T-helper 17 cell (primary cell): Measurements from ENCODE around the gene HIVEP3. TPM values are rescaled to one million over a fixed set of nuclear protein-coding genes. Genes with fewer than 3 reads are reported as not detected.

ENCODE experiments used
- ATAC-seq: fragments of 150-1000 bp; cut with Tn5 transposase; 2 replicates; pipeline ENCODE4 v1.10.0; 2021; ENCODE audit warnings: mild to moderate bottlenecking, moderate library complexity
- DNase-seq, 3 donors: peaks; one replicate each; pipeline versions ENCODE4 v3.0.0 to v3.0.0-alpha.2; 2020 to 2021
- H3K9me3 ChIP-seq: one replicate; pipeline ENCODE4 v1.7.0; 2013; ENCODE audit warnings: low read length, mild to moderate bottlenecking; ENCODE audit not compliant: control insufficient read depth, poor library complexity, severe bottlenecking
- H3K27ac Mint-ChIP-seq: one replicate; pipeline ENCODE4 v1.8.0; 2022; ENCODE audit warnings: mild to moderate bottlenecking, moderate library complexity, mixed read lengths
- H3K27me3 Mint-ChIP-seq: one replicate; pipeline ENCODE4 v1.8.0; 2022; ENCODE audit warnings: mixed read lengths
- H3K36me3 Mint-ChIP-seq: one replicate; pipeline ENCODE4 v1.8.0; 2022; ENCODE audit warnings: low read depth, mixed read lengths
- H3K4me1 Mint-ChIP-seq: one replicate; pipeline ENCODE4 v1.8.0; 2022; ENCODE audit warnings: mild to moderate bottlenecking, mixed read lengths
- H3K4me3 Mint-ChIP-seq: one replicate; pipeline ENCODE4 v1.8.0; 2022; ENCODE audit warnings: mild to moderate bottlenecking, moderate library complexity, mixed read lengths
- total RNA-seq, 4 donors: library from RNA in 2 of 4; stranded (reverse) in 2 of 4; gene quantifications; one replicate each; pipeline ENCODE4 v1.2.3 and lab custom pipeline; 2022 to 2026

HIVEP3 gene
- total RNA-seq, 2 donors from 2014 or later = 11.1 to 13.9 TPM

GRCh38 chr1:41518471-41518870 lies 400.3 kb downstream of the HIVEP3 start:
- H3K9me3 ChIP-seq = no peaks in the 10 kb centered on the region
- no peak overlapping the region for H3K4me3 Mint-ChIP-seq
- DNase-seq (no peak), ATAC-seq (no peak)
- H3K27me3 Mint-ChIP-seq = no peaks in the 10 kb centered on the region
- H3K4me1 Mint-ChIP-seq = peaks cover 19% of the 10 kb centered on the region
- peaks cover 7% of the 10 kb centered on the region for H3K36me3 Mint-ChIP-seq
- no peak overlapping the region for H3K27ac Mint-ChIP-seq

GRCh38 chr1:41517062-41517438 lies 401.7 kb downstream of the HIVEP3 start:
- no peaks in the 10 kb centered on the region for H3K27me3 Mint-ChIP-seq
- no peaks in the 10 kb centered on the region for H3K9me3 ChIP-seq
- peaks cover 6% of the 10 kb centered on the region for H3K36me3 Mint-ChIP-seq
- H3K4me1 Mint-ChIP-seq = peaks cover 15% of the 10 kb centered on the region
- ATAC-seq = no peak
- no peak for DNase-seq
- H3K27ac Mint-ChIP-seq = no peak overlapping the region
- H3K4me3 Mint-ChIP-seq = peak overlapping the region; percentile 77

DNA sequence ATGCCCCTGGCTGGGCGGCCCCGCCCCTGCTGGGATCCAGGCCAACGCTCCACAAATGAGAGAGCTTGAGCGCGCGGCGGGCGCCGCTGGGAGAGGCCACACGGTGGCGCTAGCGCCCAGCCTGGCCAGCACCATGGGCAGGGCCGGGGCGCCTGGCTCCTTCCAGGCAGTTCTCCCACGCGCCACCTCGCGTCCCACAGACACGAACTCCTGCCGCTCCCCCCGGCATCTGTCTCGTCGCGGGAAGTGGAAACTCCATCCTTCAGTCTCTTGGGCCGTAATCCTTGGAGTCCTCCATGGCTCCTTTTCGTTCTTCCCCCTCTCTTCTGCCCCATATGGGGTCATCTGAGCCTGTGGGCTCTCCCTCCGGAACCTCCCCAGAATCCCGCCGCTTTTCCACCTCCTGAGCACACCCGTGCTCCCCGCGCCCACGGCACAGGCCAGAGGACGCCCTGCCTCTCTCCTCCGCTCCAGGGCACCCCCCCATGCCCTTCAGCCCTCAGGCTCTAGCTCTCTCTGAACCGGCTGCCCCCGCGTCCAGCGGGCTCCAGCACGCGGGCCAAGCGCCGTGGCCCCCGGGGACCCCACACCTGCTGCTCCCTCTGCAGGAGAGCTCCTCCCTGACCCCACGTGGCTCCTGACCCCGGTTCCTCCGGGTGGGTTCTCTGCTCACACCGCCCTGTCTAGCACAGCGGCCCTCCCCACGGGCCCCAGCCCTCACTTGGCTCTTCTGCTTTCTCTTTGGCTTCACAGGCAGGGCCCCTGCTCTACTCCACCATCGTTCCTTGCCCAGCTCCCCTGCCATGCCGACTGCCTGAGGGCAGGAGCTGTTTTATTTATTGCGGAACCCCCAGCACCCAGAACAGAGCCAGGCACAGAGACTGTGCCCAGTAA lies 402.3 kb downstream of the HIVEP3 start:
- H3K4me3 Mint-ChIP-seq = peak overlapping the region; percentile 77
- ATAC-seq = peak; percentile 95
- no peak overlapping the region for H3K27ac Mint-ChIP-seq
- peak; percentile 24 to 67 (median 36) for DNase-seq
- H3K9me3 ChIP-seq = no peaks in the 10 kb centered on the region
- no peaks in the 10 kb centered on the region for H3K27me3 Mint-ChIP-seq
- H3K4me1 Mint-ChIP-seq = peaks cover 15% of the 10 kb centered on the region
- peaks cover 9% of the 10 kb centered on the region for H3K36me3 Mint-ChIP-seq

DNA sequence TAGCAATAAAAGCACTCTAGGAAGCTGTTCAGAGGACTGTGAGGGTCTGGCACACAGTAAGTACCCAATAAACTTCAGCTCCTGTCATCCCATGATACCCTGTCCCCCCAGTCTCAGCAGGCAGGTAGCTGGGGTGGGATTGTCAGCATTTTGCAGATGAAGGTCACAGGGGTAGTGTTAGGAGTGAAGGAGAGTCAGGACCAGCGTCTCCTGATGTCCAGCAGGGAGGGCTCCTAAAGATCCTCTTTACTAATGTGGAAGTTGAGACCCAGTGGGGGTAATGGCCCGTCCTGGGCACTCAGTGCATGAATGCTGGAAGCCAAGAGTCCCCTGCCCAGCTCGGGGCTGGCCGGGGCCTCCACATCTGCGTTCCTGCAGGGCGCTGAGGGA lies 402.9 kb downstream of the HIVEP3 start:
- H3K36me3 Mint-ChIP-seq = peaks cover 9% of the 10 kb centered on the region

DNA sequence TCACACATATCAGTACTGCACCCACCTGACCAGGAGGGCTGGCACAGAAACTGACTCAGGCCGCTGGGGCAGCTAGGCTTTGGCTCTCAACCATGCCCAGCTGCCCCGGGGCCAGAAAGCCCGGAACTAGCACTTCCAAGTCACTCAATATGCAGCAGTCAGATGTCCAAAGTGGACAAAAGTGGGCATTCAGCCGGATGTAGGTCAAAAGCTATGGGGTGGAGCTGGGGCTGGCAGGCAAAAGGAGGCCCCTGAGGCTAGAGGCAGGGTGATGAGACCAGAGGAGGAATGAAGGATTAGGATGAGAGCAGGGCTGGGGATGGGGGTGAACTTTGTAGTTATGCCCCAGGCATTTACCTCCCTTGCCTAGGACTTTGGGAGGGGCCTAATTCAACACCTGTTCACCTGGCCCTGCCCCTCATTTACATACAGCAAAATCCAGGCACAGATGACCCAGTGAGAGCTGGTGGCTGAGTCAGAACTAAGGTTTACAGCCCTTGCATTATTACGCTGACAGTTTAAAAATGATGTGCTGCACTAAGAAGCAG lies 403.5 kb downstream of the HIVEP3 start:
- Mint-ChIP-seq H3K27ac (no peak overlapping the region), H3K4me3 (no peak overlapping the region), H3K27me3 (no peaks in the 10 kb centered on the region), H3K36me3 (peaks cover 9% of the 10 kb centered on the region), H3K4me1 (peaks cover 15% of the 10 kb centered on the region)
- H3K9me3 ChIP-seq = no peaks in the 10 kb centered on the region
- ATAC-seq (no peak), DNase-seq (no peak)

More for the DNA sequence above, 402.9 kb downstream of the HIVEP3 start:
- no peaks in the 10 kb centered on the region for H3K27me3 Mint-ChIP-seq
- peaks cover 15% of the 10 kb centered on the region for H3K4me1 Mint-ChIP-seq
- no peak overlapping the region for H3K4me3 Mint-ChIP-seq
- H3K27ac Mint-ChIP-seq = no peak overlapping the region
- ATAC-seq = no peak
- DNase-seq = no peak
- no peaks in the 10 kb centered on the region for H3K9me3 ChIP-seq

DNA sequence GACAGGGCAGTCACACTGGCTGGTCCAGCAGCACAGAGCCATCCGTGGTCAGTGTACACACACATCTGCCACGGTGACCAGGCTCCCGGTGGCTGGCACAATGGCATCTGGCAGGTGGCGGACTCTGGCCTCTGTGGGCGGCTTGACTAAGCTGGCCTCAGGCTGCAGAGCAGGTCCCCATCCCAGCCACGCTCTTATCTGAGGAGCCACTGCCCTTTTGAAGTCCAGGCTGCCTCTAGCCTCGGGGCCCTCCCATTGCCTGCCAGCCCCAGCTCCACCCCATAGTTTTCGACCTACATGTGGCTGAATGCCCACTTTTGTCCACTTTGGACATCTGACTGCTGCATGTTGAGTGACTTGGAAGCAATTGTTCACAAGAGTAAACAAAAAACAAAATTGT lies 404.3 kb downstream of the HIVEP3 start:
- ATAC-seq (no peak), DNase-seq (no peak)
- Mint-ChIP-seq H3K36me3 (peaks cover 7% of the 10 kb centered on the region), H3K4me1 (peaks cover 12% of the 10 kb centered on the region), H3K27ac (no peak overlapping the region), H3K4me3 (no peak overlapping the region), H3K27me3 (no peaks in the 10 kb centered on the region)
- H3K9me3 ChIP-seq = no peaks in the 10 kb centered on the region

DNA sequence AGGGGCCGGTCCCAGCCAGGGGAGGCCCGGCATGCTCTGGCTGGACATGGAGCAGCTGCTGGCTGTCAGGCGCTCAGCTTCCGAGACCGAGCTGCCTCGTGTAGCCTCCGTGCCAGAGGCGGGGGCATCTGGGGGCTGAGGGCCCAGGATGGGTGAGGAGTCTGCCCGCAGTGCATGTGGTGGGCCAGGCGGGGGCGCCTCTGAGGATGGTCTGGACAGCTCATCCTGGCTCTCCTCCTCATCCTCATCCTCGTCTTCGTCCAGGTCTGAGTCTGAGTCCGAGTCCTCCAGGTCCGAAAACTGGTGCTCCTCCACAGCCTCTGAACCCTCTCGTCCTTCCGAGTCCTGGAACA lies 405.4 kb downstream of the HIVEP3 start:
- no peak overlapping the region for H3K4me3 Mint-ChIP-seq
- no peak overlapping the region for H3K27ac Mint-ChIP-seq
- no peaks in the 10 kb centered on the region for H3K9me3 ChIP-seq
- no peak for ATAC-seq
- no peaks in the 10 kb centered on the region for H3K27me3 Mint-ChIP-seq
- no peak for DNase-seq
- H3K4me1 Mint-ChIP-seq = peaks cover 12% of the 10 kb centered on the region
- H3K36me3 Mint-ChIP-seq = peaks cover 7% of the 10 kb centered on the region

GRCh38 chr1:41512701-41513382 lies 405.9 kb downstream of the HIVEP3 start:
- Mint-ChIP-seq H3K36me3 (peaks cover 7% of the 10 kb centered on the region), H3K27ac (no peak overlapping the region), H3K4me1 (peaks cover 8% of the 10 kb centered on the region), H3K4me3 (no peak overlapping the region), H3K27me3 (no peaks in the 10 kb centered on the region)
- no peak for DNase-seq
- no peak for ATAC-seq
- no peaks in the 10 kb centered on the region for H3K9me3 ChIP-seq

- H3K36me3 Mint-ChIP-seq = peaks cover 7% of the 10 kb centered on the region
- no peak for ATAC-seq
- DNase-seq = no peak
Measured at GRCh38 chr1:41511239-41511540, 407.5 kb downstream of the HIVEP3 start.

GRCh38 chr1:41510531-41511238 lies 408.0 kb downstream of the HIVEP3 start:
- Mint-ChIP-seq H3K4me3 (no peak overlapping the region), H3K4me1 (peaks cover 3% of the 10 kb centered on the region), H3K36me3 (peaks cover 7% of the 10 kb centered on the region), H3K27ac (no peak overlapping the region), H3K27me3 (no peaks in the 10 kb centered on the region)
- ATAC-seq (no peak), DNase-seq (no peak)
- H3K9me3 ChIP-seq = no peaks in the 10 kb centered on the region

More at GRCh38 chr1:41511239-41511540, 407.5 kb downstream of the HIVEP3 start:
- Mint-ChIP-seq H3K4me1 (peaks cover 3% of the 10 kb centered on the region), H3K27ac (peak overlapping the region; percentile 19), H3K27me3 (no peaks in the 10 kb centered on the region), H3K4me3 (no peak overlapping the region)
- no peaks in the 10 kb centered on the region for H3K9me3 ChIP-seq

- Mint-ChIP-seq H3K27me3 (no peaks in the 10 kb centered on the region), H3K4me3 (no peak overlapping the region), H3K36me3 (peaks cover 7% of the 10 kb centered on the region), H3K4me1 (peaks cover 12% of the 10 kb centered on the region), H3K27ac (no peak overlapping the region)
- ATAC-seq = no peak
- H3K9me3 ChIP-seq = no peaks in the 10 kb centered on the region
- no peak for DNase-seq
Measured at GRCh38 chr1:41509270-41509671, 409.5 kb downstream of the HIVEP3 start.

GRCh38 chr1:41508290-41508689 lies 410.4 kb downstream of the HIVEP3 start:
- no peak for DNase-seq
- peaks cover 7% of the 10 kb centered on the region for H3K36me3 Mint-ChIP-seq
- no peak overlapping the region for H3K27ac Mint-ChIP-seq
- no peak overlapping the region for H3K4me3 Mint-ChIP-seq
- no peaks in the 10 kb centered on the region for H3K27me3 Mint-ChIP-seq
- no peaks in the 10 kb centered on the region for H3K9me3 ChIP-seq
- no peak for ATAC-seq
- peaks cover 13% of the 10 kb centered on the region for H3K4me1 Mint-ChIP-seq

DNA sequence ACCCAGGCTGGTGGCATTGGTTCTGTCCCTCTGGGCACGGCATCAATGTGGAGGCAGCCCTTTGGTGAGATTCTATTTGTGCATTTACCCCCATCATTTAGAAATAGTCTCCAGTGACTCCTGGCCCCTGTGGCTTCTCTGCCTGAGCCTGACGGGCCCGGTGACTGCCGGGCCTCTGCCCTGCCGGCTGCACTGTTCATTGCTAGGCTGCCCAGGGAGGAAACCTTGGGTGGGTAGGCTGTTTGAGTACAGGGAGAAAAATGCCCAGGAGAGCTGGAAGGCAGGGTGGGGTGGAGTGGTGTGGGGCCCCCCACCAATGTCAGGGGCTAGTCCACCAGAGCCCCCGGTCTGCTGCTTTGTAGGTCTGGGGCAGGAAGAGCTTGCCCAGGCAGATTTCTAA lies 410.9 kb downstream of the HIVEP3 start:
- peaks cover 7% of the 10 kb centered on the region for H3K36me3 Mint-ChIP-seq
- no peak for DNase-seq
- H3K4me3 Mint-ChIP-seq = no peak overlapping the region
- no peaks in the 10 kb centered on the region for H3K27me3 Mint-ChIP-seq
- no peak overlapping the region for H3K27ac Mint-ChIP-seq
- no peaks in the 10 kb centered on the region for H3K9me3 ChIP-seq
- ATAC-seq = no peak
- H3K4me1 Mint-ChIP-seq = peaks cover 13% of the 10 kb centered on the region
